Kidney capillary endothelial cell (primary cell): ENCODE measurements around the gene PALS2.

ENCODE experiments used
- DNase-seq: peaks from one replicate; pipeline ENCODE4 v3.0.0-alpha.2; 2018; ENCODE audit warnings: low spot score

Gene PALS2

DNA sequence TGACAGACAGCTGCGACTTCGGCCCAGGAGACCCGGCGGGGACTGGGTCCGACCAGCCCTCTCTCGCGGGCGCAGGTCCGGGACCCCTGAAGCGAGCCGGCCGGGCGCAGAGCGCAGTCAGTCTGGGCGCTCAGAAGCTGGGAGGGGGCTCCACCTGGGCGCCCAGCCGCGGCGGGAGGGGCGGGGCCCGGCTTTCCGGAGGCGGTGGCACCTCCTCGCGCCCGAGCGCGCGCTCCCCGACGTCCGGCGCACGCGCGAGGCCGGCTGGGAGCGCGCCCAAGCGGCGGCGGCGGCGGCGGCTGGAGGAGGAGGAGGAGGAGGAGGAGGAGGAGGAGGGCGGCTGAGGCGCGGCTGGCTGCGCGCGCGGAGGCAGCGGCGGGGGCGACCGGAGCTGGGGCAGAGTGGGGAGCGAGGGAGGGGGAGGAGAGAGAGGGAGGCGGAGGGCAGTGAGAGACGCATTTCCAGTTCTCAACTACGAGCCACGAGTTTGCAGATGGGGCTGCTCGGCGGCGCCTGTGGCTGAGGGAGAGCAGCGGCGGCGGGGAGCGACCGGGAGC is at the start of gene PALS2:
Gene PALS2 (plus strand): TSS at position 456 of the 557 bp plus-strand sequence. CDS start 50,216 bp downstream, outside the sequence.
- DNase-seq, result peak; percentile 69

DNA sequence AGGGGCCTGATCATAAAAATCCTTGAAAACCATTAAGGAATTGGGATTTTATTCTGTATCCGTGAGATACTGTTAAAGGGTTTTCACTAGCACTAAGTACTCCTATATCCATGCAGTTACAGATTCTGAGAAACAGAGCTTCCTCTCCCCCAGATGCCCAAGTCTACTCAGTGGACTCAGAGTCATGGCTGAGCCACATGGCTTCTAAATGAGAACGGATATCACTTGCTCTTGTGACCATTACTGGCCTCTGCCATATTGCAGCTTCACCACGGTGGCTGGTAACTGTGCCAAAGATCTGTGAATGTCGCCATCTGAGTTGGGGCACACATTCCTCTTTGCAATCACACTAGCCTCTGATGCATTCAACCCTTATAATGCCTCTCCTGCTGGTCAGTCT is 42.0 kb upstream of the PALS2 start:
- DNase-seq, result no peak

GRCh38 chr7:24536682-24537081 is 36.6 kb upstream of the PALS2 start:
- no peak for DNase-seq

GRCh38 chr7:24540956-24541355 is 32.3 kb upstream of the PALS2 start:
- DNase-seq, result no peak

DNA sequence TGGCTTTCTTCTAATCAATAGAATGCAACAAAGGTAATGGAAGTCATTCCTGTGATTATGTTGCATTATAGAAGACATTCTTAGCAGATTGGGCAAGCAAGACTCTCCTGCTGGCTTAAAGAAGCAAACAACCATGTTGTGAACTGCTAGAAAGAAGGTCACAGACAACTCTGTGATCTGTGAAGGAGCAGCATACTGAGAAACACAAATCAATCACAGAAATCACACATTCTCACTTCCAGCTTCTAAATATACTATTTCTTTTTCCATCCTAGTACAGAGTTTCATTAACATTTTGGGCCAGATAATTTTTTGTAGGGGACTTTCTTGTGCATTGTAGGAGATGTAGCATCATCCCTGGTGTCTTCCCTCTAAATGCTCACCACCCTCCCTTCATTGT is 28.0 kb upstream of the PALS2 start:
- DNase-seq, result no peak

DNA sequence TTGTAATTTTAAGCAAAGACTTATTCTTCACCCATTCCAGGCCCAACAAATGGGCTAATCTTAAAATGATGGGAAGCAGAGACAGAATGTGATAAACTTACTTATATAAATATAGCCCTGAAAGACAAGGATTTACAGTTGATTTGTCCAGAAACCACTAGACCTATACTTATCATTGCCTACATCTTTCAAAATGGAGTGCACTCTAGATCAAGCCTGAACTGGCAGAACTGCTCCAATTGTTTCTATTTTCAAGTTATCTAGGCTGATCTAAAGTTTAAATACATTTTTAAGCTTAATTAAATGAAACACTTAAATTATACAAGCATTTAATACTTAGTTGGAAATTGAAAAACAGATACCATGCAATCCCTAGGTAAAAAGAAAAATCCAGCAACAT is 24.9 kb upstream of the PALS2 start:
- no peak for DNase-seq

GRCh38 chr7:24549991-24550390 is 23.3 kb upstream of the PALS2 start:
- no peak for DNase-seq

GRCh38 chr7:24555184-24555583 is 18.1 kb upstream of the PALS2 start:
- no peak for DNase-seq

DNA sequence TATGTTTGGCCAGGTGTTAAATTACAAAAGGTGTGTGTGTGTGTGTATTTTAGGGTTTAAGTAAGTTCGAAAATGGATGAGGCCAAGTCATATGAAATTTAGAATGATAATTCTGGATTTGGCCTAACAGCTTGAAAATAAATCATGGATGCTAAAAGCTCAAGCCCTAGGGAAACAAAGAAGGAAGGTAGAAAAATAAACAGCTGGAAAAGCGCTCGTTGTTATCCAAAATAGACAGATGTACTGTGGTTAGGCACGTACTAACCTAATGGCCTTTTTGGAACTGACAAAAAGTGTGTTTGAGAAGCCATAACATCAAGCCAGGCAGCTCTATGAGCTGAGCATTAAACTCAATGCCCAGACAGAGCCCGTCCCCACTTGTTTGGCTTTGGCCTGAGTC is 17.5 kb upstream of the PALS2 start:
- no peak for DNase-seq

DNA sequence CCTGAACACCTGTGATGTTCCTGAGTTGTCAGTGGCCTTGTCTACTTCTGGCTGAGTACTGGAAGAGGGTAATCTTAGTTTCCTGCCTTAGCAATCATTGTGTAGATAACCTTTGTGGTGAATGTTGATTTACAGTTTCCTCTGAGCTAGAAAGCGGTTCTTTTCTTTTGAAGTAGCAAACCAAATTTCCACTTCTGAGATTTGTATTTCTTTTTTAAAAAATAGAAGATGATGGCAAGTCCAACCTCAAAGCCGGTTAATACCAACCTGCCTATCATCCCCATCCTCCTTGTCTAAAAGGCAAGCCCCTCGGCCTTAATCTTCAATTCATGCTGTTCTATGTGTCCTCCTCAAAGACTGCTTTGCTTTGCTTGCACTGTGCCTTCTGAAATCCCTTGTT is 12.5 kb upstream of the PALS2 start:
- no peak for DNase-seq

DNA sequence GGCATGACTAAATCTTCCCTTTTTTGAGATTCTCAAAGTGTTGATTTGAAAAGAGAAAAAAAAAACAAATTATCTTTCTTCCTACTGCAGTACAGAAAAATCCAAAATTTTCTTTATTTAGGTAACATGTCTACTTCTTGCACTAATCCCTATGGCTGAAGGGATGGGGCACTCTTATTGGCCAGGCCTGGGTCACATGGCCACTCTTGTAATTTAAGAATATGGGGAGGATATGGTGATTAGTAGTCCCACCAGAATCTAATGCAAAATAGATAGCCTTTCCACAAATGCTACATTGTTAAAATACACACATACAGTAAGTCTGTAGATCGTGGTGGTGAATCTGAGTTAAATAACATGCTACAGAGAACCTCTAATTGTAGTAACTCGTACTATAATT is 7.0 kb upstream of the PALS2 start:
- no peak for DNase-seq

DNA sequence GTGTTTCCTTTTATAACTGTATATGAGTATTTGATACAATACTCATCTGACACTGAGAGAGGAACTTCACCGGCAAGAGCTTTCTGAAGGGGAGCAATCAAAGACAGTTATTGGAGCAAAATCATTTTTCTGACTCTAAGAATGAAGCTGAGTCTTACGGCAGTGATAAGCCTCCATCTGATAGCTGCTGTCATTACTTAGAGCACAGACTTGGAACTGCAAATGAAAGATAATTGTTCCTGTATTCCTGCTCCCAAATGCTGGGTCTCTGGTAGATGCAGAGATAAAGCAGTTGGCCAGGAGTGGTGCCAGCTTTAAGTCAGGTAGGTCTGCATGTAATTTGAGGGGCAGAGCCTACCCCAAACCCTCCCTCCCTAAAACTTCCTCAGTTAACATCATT is 2.3 kb upstream of the PALS2 start:
- DNase-seq, result no peak

GRCh38 chr7:24572016-24572392 is 1.2 kb upstream of the PALS2 start:
- no peak for DNase-seq

- DNase-seq, result peak; percentile 75
Measured at GRCh38 chr7:24572393-24572996, 757 bp upstream of the PALS2 start.

DNA sequence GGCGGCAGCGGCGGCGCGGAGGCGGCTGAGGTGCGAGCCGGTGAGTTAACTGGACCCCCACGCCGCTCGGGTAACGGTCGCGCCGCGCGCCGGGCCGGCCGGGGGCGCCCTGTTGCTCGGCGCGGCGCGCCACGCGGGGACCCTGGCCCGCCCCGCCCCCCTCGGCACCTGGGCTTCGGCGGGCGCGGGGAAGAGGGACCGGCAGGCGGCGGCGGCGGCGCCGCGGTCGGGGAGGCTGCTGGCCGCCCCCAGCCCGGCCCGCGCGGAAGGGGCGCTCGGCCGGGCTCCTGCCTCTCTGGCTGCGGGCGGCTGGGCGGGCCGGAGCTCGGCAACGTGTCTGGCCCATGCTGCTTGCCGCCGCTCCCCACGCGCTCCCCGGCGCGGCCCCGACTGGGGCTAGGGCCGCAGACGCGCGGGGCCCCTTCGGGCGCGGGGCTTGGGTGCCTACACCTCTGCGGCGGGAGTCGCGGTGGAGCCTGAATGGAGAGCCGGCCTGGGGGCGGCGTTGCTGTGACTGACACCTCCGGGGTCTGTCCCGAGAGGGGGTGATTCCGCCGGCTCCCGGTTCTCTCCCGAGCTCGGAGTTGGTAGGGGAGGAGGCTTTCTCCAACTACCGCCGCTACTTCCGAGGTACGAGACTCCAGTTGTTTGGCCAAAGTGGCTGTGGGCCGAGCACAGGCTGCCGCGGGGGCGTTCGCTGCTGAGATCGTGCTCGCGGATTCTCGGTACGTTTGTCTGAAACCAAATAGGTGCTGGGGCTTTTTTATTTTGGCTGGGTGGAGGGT is 494 bp downstream of the PALS2 start:
- DNase-seq, result peak; percentile 40

- no peak for DNase-seq
Measured at GRCh38 chr7:24574386-24574785, 1.1 kb downstream of the PALS2 start.

- DNase-seq, result no peak
Measured at GRCh38 chr7:24574950-24575349, 1.7 kb downstream of the PALS2 start.

GRCh38 chr7:24576171-24577025 is 3.1 kb downstream of the PALS2 start:
- DNase-seq, result peak; percentile 77

DNA sequence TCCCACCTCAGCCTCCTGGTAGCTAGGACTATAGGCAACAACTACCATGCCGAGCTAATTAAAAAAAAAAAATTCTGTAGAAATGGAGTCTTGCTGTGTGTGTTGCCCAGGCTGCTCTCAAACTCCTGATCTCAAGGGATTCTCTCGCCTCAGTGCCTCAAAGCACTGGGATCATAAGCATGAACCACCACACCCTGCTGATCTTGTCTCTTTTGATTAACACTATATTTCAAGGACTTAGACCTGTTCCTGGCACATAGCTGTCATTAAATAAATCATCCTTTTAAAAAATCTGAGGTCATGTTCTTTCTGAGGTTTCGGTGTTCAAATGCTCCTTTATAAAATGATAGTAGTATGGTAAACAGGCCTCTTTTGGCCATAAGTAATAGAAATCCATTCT is 4.8 kb downstream of the PALS2 start:
- DNase-seq, result no peak

- no peak for DNase-seq
Measured at GRCh38 chr7:24580283-24580946, 7.2 kb downstream of the PALS2 start.

- DNase-seq, result no peak
Measured at GRCh38 chr7:24582166-24582565, 8.9 kb downstream of the PALS2 start.

GRCh38 chr7:24587853-24588252 is 14.6 kb downstream of the PALS2 start:
- no peak for DNase-seq
